Cardiac septum (tissue), 1 donor: ENCODE data around the gene GAS7. TPM values are rescaled to one million over a fixed set of nuclear protein-coding genes. Genes with fewer than 3 reads are reported as not detected.

Experiments used
- DNase-seq: peaks from one replicate; pipeline ENCODE4 v3.0.0-alpha.2; 2020; ENCODE audit warnings: low spot score
- intact Hi-C: fragments of 100-400 bp; cut with DNase I; formaldehyde crosslinking; loops from one replicate; pipeline ENCODE4 v1.14.0; 2022
- long read RNA-seq: library from polyadenylated mRNA; unstranded; transcript quantifications from one replicate; pipeline ENCODE4 v2.0.0, GENCODE V29; 2021
- total RNA-seq: library from RNA; stranded (reverse); fragmentation: NEBNext Ultra II Directional; extraction: Animal tissue kit (Norgen Biotek cat#: 25700); gene quantifications from one replicate; pipeline ENCODE4 v1.2.1, GENCODE V29; 2021
- donor health status: DM: no; HTN: no; CAD: no.

The GAS7 gene
- 75.9 TPM for total RNA-seq
- long read RNA-seq, full-length matches to known transcripts: 16 of 50 reads
- long read RNA-seq, partial matches to known transcripts: 3 of 50 reads
- long read RNA-seq, other reads (novel, unspliced or antisense): 31 of 50 reads

DNA sequence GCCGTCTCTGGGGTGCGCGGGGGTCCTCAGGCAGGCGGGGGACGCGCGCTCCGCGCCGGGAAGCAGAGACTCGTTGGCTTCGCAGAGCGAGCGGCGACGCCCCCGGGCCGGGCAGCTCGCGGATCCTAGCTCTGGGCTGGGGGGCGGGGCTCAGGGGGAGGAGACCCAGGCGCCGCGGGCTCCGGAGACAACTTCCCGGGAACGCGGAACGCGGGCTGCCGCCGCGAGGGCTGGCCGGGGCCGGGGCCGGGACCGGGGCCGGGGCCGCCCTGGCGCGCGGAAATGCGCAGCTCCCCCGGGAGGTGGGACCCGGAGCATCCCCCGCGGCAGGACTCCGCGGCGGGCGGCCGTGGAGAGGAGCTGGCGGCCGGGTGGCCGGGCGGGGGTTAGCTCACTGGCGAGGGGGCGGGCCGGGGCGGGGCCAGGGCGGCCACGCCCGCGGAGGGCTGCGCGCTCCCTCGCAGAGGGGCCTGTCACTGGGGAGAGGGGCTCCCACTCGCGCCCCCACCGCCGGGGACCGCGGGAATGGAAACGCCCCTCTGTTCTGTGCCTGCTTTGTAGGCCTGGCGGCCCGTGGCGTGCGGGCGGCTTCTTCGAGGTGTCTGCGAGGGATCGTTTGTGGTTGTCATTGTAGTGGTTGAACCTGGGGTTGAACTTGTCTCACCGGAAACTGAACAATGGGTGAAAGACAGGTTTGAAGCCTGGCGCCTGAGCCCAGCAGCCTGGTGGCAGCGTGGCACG is at the start of gene GAS7:
GAS7 (minus strand) TSS at position 98 of the 741 bp plus-strand sequence.
- intact Hi-C loops: loop anchor here (5.0 kb wide), 1 partner anchor 91 kb away; no protein-coding TSS in a partner anchor
- DNase-seq: peak; percentile 81

DNA sequence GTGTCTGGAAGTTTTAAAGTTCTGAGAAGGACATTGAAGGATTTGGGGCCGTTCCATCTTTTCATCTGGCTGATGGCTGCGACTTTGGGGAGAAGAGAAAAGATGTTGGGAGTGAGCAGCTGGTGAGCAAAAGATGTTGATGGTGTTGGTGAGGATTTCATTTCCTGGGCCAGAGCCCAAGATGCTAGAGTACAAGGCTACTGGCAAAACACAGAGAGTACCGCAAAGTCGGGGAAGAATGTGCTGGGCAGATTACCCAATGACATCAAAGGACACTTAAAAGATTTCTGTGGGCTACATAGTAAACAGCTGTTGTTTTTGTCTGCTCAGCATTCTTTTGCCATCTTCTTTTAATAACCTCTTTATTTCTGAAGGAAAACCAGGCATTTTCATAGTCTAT is 49.4 kb upstream of the GAS7 start:
- intact Hi-C loops: no loop called here
- DNase-seq: no peak

DNA sequence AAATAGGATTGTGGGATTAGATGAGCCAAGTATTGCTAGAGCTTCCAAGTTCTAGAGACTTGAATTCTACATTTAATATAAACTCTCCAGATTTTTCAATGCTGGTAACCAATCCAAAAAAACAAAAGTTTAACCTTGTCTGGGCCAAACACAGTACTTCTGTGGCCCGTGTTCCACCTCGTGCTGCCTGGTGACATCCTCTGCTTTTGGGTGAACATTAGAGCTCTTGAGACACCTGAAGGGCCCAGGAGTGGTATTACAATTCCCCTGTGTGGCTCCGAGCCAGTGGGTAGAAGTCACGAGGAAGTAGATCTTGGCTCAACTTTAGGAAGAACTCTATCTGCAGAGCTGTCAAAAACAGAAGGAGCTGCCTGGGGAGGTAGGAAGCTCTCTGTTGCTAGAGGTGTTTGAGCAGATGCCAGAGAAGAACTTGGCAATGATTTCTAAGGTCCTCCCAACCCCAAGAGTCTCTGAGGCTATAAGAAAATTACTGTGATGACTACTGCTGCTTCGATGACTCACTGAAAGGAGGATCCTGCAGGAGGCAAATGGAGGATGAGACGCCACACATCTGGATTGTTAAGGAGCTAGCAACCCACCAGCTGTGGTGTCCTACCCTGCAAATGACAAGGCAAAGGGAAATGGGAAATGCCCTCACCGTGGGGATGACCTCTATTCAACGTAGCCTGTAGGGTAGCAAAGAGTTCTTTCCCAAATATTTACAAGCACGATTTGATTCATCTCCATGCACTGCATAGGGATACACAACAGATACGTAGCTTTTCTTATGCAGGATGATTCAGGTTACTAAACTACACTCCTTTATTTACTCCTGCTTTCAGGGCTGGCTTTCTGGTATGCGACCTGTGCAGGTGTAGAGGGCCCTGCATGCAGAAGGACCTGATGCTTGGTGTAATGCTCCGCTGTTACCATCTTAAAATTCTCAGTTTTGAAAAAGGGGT is 45.8 kb upstream of the GAS7 start:
- intact Hi-C loops: no loop called here
- DNase-seq: no peak

DNA sequence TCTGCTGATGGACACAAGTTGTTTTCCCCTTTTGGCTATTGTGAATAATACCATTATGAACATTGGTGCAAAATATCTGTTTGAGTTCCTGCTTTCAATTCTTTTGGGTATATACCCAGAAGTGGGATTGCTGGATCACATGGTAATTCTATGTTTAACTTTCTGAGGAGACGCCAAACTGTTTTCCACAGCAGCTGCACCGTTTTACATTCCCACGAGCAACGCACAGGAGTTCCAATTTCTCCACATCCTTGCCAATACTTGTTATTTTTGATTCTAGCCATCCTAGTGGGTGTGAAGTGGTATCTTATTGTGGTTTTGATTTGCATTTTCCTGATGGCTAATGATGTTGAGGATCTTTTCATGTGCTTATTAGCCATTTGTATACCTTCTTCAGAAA is 43.4 kb upstream of the GAS7 start:
- intact Hi-C loops: no loop called here
- no peak for DNase-seq

DNA sequence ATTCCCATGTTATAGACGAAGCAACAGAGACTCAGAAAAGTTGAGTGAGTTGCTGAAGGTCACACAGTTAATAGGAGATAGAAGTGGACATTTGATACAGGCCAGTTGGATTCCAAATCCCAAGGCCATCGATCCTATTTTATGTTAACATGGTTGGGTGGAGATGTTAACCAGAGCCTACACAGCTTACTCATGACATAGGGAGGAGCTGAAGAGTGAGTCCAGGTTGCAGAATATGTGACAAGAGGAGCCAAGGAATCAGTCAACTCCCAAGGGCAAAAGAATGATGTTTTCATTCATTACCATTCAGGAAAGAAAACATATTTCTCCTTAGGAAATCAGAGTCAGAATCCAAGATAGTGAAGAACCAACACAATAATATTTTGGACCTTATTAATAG is 40.3 kb upstream of the GAS7 start:
- no peak for DNase-seq
- intact Hi-C loops: no loop called here

DNA sequence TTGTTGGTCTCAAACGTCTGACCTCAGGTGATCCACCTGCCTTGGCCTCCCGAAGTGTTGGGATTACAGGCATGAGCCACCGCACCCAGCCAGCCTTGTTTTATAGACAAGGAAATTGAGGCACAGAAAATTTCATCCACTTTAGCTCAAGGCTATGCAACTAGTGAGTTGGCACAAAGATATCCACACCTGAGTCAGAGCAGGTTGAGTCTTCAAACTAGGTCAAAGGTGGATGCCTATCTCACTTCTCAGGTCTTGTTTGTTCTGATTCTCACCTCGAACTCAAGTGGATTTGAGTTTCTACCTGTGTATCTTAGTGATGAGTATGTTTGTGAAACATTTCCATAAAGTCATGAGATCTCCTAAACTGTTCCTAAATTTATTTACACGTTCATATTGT is 35.6 kb upstream of the GAS7 start:
- intact Hi-C loops: no loop called here
- no peak for DNase-seq

DNA sequence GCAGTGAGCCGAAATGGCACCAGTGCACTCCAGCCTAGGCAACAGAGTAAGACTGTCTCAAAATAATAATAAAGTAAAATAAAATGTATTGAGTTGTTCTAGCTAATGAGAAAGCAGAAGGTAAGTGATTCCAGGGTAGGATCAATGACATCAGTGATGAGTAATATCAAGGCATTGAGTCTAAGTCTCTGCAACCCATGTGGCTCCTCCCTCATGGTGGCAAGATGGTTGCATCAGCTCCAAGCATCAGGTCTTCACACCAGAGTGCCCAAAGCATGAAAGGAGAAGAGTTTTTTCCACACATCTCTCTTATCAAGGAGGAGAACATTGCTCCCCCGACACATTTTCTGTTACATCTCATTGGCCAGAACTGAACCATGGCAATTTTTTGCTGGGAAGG is 34.8 kb upstream of the GAS7 start:
- DNase-seq: no peak
- intact Hi-C loops: no loop called here

DNA sequence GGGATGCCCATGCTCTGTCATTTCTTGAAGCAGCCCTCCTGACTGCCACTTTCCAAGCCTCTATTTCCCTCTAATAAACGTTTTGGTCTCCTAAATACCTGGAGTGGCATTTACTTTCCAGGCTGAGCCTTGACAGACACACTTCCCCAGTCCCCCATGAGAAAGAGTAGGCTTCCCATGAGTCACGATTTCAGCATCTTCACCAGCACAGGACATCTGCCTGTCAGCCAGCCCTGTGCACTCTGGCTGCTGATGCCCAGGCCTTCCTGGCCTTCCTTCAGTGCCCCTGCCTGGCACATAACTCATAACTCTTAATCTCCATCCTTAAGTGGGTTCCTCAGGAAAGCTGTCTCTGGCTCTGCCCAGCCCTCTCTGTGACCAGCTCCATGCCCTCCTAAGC is 30.8 kb upstream of the GAS7 start:
- no peak for DNase-seq
- intact Hi-C loops: loop anchor here (5.0 kb wide), 2 partner anchors 262 to 302 kb away; no protein-coding TSS in a partner anchor

DNA sequence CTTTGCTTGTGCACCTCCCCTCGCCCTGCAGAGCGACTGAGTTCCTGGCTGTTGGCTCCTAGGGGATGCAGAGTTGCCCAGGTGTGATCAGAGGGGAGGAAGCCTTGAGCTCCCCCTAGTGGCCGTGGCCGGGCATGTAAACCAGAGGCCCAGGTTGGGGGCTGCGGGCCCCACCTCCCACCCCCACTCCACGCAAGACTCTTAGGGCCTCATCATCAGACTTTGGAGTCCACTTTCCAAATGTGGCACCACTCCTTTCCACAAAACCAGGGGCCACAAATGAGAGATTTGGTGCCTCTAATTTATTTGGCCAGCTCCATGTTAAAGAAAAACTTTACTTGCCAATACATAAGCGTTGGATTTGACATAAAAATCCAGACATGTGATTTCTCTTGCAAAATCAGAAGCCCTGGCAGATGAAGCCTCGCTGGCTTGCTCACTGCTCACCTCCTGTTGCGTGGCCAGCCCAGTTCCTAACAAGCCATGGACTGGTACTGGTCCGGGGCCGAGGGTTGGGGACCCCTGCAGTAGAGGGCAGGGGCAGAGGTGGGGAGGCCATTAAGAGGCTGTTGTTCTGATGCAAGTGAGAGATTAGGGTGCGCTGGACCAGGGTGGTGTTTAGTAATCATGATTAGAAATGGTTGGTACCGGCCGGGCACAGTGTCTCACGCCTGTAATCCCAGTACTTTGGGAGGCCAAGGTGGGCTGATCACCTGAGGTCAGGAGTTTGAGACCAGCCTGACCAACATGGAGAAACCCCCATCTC is 28.7 kb upstream of the GAS7 start:
- intact Hi-C loops: loop anchor here (5.0 kb wide), 2 partner anchors 260 to 300 kb away; no protein-coding TSS in a partner anchor
- DNase-seq: peak; percentile 84

DNA sequence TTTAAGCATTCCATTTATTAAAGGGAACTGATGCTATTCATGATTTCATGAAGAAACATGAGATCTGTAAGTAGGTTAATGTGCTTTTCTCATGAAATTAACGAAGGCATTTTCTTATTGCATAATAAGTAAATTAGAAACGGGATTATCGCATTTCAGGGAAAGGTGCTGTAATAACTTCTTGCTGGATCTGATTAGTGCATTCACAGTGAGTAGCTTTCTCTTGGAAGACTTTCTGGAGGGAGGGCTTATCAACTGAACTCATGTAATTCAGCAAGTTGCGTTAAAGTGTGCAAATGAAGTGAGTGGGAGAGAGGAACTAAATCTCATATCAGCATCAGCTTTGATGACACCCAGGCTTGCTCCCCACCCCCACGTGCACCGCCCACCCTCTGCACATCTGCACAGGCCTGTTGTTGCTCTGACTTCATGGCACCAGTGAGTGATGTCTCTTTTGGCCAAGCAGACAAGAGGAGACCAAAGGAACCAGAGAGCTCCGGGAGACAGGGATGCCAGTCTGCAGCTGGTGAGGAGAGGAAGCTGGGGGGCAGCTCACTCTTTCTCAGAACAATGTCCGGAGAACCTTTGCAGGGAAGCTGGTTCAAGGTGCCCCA is 26.3 kb upstream of the GAS7 start:
- intact Hi-C loops: loop anchor here (5.0 kb wide), 2 partner anchors 257 to 297 kb away; no protein-coding TSS in a partner anchor

DNA sequence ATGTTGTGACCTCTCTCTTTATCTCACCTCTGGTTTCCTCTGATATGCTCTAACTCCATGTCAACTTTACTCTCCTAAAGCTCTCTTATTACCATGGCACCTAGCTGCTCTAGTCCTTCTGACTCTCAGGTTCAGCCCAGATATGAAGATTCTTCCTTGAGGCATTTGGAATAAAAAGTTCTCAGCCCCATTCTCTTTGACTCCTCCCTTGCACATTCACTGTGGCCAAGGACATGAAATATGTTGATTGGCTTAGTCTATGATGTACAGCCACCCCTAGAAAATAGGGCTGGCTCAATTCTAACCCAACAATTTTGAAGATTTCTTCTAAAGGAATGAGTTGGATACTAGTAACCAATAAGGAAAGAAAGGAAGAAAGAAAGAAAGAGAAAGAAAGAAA is 20.8 kb upstream of the GAS7 start:
- no peak for DNase-seq
- intact Hi-C loops: no loop called here

More for the DNA sequence above, 26.3 kb upstream of the GAS7 start:
- DNase-seq: no peak

DNA sequence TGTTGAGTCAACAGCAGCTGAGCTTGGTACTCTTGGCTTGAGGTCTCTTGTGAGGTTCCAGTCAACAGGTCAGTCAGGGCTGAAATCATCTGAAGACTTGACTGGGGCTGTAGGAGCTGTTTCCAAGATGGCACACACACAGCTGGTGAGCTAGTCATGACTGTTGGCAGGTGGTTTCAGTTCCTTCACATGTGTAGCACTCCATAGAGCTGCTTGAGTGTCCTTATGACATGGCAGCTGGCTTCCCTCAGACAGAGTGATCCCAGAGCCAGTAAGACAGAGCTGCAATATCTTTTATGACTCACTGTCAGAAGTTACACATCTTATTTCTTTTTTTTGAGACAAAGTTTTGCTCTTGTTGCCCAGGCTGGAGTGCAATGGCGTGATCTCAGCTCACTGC is 19.5 kb upstream of the GAS7 start:
- no peak for DNase-seq

DNA sequence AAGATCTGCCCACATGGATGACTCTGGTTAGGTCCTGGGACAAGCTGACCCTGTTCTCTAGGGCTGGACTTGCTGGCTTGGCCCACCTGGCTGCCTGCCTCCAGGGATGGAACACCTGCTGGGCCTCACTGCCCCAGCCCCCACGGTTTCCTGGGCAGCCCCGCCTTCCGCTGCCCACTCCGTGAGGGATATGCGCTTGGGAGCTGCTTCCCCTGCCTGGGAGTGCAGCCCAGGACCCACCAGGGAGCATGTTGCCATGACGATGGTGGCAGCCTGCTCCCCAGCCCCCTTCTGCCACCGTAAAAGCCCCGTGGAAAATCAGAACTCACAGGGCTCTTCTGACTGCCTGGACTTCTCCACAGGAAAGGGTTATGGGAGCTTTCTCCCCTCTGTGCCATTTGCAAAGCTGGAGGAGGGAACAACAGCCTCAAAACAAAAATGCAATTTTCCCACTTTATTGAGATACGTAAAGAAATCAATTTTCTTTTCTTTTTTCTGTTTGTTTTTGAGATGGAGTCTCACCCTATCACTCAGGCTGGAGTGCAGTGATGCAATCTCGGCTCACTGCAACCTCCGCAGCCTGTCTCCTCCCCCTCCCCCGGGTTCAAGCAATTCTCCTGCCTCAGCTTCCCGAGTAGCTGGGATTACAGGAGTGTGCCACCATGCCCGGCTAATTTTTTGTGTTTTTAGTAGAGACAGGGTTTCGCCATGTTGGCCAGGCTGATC is 18.0 kb upstream of the GAS7 start:
- intact Hi-C loops: no loop called here

More for the DNA sequence above, 19.5 kb upstream of the GAS7 start:
- intact Hi-C loops: no loop called here

DNA sequence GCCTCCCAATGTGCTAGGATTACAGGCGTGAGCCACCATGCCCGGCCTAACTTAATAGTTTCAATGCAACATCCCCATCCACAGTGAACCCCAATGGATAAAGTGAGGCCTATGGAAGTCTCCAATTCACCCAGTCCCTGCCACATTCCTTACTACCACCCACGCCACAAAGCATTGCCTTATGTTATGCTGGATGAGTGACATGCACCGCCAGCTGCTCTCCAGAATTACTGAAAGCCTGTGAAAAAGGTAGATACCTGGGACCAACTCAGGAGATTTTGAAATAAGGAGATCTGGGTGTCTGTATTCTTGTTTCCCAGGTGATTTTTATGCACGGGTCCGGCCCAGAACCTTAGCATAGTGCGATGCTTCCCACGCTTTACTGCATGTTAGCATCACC is 16.9 kb upstream of the GAS7 start:
- DNase-seq: no peak
- intact Hi-C loops: no loop called here

More for the DNA sequence above, 18.0 kb upstream of the GAS7 start:
- no peak for DNase-seq

DNA sequence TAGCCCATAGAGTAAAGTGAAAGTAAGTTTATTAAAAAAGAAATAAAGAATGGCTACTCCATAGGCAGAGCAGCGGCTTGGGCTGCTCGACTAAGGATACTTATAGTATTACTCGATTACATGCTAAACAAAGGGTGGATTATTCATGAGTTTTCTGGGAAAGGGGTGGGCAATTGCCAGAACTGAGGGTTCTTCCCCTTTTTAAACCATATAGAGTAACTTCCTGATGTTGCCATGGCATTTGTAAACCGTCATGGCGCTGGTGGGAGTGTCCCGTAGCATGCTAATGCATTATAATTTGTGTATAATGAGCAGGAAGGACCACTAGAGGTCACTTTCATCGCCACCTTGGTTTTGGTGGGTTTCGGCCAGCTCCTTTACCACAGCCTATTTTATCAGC is 13.3 kb upstream of the GAS7 start:
- no peak for DNase-seq

DNA sequence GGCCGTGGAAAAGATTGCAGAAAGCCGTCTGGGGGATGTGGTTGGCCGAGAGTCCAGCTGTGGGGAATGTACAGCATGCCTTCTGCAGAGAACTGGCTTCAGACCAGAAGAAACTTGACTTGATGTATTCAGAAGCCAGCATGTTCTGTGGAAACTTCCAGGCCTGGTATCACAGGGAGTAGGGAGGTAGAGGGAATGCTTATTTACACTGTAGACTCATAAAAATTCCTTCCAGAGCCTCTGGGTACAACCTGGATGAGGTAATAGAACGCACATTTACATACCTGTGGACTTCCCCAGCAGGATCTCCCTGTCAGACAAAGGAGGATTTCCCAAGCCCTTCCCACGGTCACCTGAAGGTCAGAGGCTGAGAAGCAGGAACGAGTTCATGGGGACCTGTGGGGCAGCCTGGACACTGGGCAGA is 11.8 kb upstream of the GAS7 start:
- intact Hi-C loops: no loop called here
- DNase-seq: no peak

More for the DNA sequence above, 13.3 kb upstream of the GAS7 start:
- intact Hi-C loops: no loop called here

DNA sequence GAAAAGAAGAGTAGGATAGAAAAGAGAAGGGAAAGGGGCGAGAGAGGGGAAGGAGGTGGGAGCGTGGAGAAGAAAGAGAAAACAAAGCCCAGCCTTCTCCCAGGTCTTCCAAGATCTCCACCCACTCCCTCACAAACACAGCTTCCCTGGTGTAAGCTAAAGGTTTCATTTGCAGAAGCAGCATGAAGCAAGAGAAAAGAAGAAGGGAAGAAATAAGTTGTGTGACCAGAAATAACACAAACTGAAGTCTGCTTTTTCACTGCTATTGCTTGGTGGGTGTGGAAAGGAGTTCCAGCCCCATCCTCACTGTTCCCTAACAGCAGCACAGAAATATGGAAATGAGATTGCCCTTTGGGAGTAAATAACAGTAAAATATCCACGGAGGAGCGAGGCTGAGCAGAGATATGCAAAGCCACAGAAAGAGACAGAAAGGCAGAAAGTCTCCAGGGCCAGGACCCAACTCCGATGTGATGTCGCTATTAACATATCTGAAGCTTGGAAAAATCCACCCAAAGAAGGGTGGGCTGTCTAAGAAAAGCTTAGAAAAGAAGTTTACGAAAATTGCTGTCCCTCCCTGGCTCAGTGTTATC is 10.3 kb upstream of the GAS7 start:
- DNase-seq: no peak
- intact Hi-C loops: no loop called here

DNA sequence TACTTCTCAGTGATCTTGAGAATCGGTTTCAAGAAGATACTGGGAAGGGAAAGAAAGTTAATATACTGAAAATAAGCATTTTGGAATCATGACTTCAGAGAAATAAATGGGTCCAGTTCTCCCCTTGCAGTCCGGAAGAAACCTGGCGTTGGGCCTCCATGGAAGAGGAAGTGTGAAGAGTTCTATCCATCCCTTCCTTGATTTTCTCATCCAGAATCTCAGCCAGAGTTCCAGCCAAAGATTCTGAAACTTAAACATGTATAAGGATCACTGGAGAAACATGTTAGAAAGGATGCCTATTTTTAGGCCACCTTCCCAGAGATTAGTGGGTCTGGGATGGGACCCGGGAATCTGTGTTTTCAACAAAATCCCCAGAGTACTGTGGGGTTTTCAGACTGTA is 8.7 kb upstream of the GAS7 start:
- no peak for DNase-seq
- intact Hi-C loops: no loop called here
